Measurements from ENCODE around the gene CACNB1. TPM values are rescaled to one million over a fixed set of nuclear protein-coding genes. Genes with fewer than 3 reads are reported as not detected.
A peak's percentile ranks its signal among the peaks of the same experiment; 100 is the strongest.

Gene CACNB1
- total and polyA plus RNA-seq, 12 donors: 0.85 to 28.8 (median 5.6) TPM

GRCh38 chr17:39167476-39167875, 30.0 kb downstream of the CACNB1 start:
- intact Hi-C loops (cut with DNase I): no loop called here
- WGBS, 4 donors: 29 to 73% (median 58%) methylated on average over 2 of the region's 2 CpGs

GRCh38 chr17:39166437-39167335, 30.8 kb downstream of the CACNB1 start:
- Histone ChIP-seq H3K27me3 (peaks cover 12% of the 10 kb centered on the region), H3K4me3 (no peak overlapping the region), H3K36me3 (replicated peaks in 1 of 2) (no peaks in the 10 kb centered on the region), H3K4me1 (replicated peaks in 1 of 2) (peaks cover 0 to 7% of the 10 kb centered on the region in 2 donors), H3K9me3 (replicated peaks in 1 of 3) (no peaks in the 10 kb centered on the region), H3K27ac (no peak overlapping the region)
- no peak for DNase-seq
- 58 to 75% (median 68%) methylated on average over 7 of the region's 7 CpGs for WGBS, 4 donors
- TF ChIP-seq CTCF (IDR thresholded peaks at IDR 0.05) (no peak), POLR2A (IDR thresholded peaks at IDR 0.05) (no peak)
- intact Hi-C loops (cut with DNase I): no loop called here

More at GRCh38 chr17:39167476-39167875, 30.0 kb downstream of the CACNB1 start:
- H3K4me1 ChIP-seq (replicated peaks in 1 of 2): peaks cover 0 to 7% of the 10 kb centered on the region in 2 donors
- TF ChIP-seq CTCF (IDR thresholded peaks at IDR 0.05) (no peak), POLR2A (IDR thresholded peaks at IDR 0.05) (no peak)
- H3K27me3 ChIP-seq: peaks cover 12% of the 10 kb centered on the region
- no peak overlapping the region for H3K4me3 ChIP-seq
- H3K36me3 ChIP-seq (replicated peaks in 1 of 2): no peaks in the 10 kb centered on the region
- no peak overlapping the region for H3K27ac ChIP-seq
- H3K9me3 ChIP-seq (replicated peaks in 1 of 3): no peaks in the 10 kb centered on the region
- peak in 1 of 7 donors; percentile 24 for DNase-seq

GRCh38 chr17:39165841-39166349, 31.6 kb downstream of the CACNB1 start, which contains the start of gene ARL5C:
Gene ARL5C, minus strand, starts transcription at chr17:39166161. Its CDS starts 401 bp downstream, at chr17:39165760.
- H3K27me3 ChIP-seq: peaks cover 12% of the 10 kb centered on the region
- H3K9me3 ChIP-seq (replicated peaks in 1 of 3): no peaks in the 10 kb centered on the region
- peak within 1 kb of the TSS in 2 of 4 donors; percentile 3 to 53 for H3K4me3 ChIP-seq
- intact Hi-C loops (cut with DNase I): no loop called here
- DNase-seq: no peak
- TF ChIP-seq POLR2A (IDR thresholded peaks at IDR 0.05): no peak
- WGBS, 4 donors: 52 to 59% (median 55%) methylated on average over 16 to 17 of the region's 17 CpGs; no CpG with 5 or more reads in 1 of the 4 donors
- H3K36me3 ChIP-seq (replicated peaks in 1 of 2): no peaks in the 10 kb centered on the region
- no peak within 1 kb of the TSS for H3K27ac ChIP-seq
- peaks cover 0 to 7% of the 10 kb centered on the region in 2 donors for H3K4me1 ChIP-seq (replicated peaks in 1 of 2)

GRCh38 chr17:39165178-39165840, 32.2 kb downstream of the CACNB1 start:
- Histone ChIP-seq H3K4me1 (replicated peaks in 1 of 2) (peaks cover 0 to 7% of the 10 kb centered on the region in 2 donors), H3K9me3 (replicated peaks in 1 of 3) (no peaks in the 10 kb centered on the region), H3K4me3 (peak overlapping the region in 2 of 4 donors; percentile 3 to 53), H3K36me3 (replicated peaks in 1 of 2) (no peaks in the 10 kb centered on the region), H3K27me3 (peaks cover 12% of the 10 kb centered on the region), H3K27ac (no peak overlapping the region)
- DNase-seq: no peak
- no peak for TF ChIP-seq POLR2A (IDR thresholded peaks at IDR 0.05)
- no peak for TF ChIP-seq CTCF (IDR thresholded peaks at IDR 0.05)
- 4 to 7% (median 5%) methylated on average over 5 to 51 of the region's 51 CpGs for WGBS, 4 donors
- intact Hi-C loops (cut with DNase I): no loop called here

All from adrenal gland (tissue), 12 donors.